NCI-H1417 treated with DMSO at 0.1 percent for 48 hours (cell line): ENCODE results near the gene PARVG.

Experiments
- DNase-seq: peaks from one replicate; lab custom pipeline; 2025; lab: John Stamatoyannopoulos, UW

The PARVG gene, protein sequence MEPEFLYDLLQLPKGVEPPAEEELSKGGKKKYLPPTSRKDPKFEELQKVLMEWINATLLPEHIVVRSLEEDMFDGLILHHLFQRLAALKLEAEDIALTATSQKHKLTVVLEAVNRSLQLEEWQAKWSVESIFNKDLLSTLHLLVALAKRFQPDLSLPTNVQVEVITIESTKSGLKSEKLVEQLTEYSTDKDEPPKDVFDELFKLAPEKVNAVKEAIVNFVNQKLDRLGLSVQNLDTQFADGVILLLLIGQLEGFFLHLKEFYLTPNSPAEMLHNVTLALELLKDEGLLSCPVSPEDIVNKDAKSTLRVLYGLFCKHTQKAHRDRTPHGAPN

DNA sequence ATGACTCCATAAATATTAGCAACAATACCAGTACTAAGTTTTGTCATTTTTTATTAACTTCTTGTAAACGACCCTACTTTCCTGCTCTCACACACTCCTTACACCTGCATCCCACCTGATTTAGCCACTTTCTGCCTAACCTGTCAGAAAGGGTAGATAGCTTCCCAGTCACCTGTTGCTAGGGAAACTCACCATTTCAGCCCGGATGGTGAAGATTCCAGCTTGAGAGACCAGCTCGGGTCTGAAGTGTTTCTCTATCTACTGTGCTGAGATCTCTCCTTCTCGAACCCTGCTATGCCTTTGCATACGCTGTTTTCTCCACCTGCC lies at the start of gene PARVG:
Gene PARVG, plus strand, starts transcription at position 220 of the 327 bp plus-strand sequence. CDS start 2,405 bp downstream, outside the sequence.
- DNase-seq, result no peak

DNA sequence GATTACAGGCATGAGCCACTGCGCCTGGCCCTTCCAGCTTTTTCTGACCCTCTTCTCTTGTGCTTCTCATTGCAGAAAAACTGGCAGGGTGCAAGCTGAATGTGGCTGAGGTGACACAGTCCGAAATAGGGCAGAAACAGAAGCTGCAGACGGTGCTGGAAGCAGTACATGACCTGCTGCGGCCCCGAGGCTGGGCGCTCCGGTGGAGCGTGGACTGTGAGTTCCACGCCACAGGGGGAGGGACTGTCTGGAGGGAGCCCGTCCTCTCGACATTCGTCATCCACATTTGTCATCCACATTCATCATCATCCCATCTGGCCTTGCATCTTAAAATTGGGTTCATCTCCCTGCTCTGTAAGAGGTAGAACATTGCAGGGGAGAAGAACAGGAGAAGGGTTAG lies 49.3 kb upstream of the PARVG start:
- no peak for DNase-seq

DNA sequence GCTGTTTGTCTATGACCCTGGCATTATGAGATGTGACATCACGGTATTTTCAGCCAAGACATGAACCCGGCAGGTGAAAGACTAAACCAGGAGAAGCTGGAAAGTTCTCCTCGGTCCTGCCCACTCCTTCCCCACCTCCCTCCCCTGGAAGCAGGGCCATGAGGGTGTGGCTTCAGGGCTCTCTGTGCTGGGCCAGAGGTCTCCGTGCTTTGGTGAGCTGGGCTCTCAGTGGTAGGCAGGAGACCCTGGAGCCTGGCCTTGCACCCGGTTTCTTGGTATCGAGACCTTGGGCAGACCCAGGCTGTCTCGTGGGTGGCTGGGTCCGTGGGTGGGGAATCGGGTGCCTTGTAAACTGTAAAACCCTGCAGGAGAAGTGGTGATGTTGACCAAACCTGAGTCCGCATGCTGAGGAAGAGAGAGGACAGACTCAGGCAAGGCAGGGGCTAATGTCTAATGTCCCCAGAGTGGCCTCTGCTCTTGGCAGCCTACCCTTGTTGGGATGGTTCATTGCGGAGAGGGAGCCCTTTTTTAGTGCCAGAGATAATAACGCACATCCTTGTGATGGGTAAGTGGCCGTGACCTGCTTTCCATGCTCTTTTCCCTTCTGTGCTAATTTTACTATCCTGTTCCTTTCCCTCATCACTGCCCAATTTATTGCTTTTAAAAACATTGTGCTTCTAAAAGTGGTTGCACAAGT lies 48.6 kb upstream of the PARVG start:
- no peak for DNase-seq

DNA sequence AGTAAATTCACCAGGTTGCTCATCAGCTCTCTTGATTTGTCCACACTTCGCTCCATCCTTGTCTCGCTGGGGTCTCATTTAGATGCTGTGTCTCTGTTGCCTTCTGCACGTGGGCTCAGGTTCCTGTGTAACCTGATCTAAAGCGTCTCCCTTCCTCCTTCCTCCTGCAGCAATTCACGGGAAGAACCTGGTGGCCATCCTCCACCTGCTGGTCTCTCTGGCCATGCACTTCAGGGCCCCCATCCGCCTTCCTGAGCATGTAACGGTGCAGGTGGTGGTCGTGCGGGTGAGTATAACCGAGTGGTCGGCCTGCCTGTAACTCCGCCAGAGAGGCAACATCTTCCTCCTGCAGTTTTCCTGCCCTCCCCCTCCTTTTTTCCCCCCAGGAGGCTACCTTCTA lies 48.0 kb upstream of the PARVG start:
- no peak for DNase-seq

DNA sequence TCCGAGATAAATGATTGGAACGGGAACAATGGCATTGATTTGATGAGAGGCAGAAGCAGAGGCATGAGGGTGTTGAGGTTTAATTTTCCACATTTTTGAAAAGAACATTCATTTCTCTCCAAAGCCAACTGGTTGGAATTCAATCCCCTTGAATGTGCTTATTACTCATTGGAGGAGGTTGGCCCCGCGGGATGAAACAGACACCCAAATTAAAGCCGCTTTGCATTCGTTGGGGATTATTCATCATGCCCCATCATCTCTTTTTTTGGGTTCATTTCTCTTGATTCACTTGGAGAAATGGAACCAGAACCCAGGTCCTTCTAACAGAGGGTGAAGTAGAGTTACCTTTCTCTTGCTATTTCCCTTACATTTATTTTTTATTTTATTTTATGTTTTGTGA lies 47.6 kb upstream of the PARVG start:
- no peak for DNase-seq

DNA sequence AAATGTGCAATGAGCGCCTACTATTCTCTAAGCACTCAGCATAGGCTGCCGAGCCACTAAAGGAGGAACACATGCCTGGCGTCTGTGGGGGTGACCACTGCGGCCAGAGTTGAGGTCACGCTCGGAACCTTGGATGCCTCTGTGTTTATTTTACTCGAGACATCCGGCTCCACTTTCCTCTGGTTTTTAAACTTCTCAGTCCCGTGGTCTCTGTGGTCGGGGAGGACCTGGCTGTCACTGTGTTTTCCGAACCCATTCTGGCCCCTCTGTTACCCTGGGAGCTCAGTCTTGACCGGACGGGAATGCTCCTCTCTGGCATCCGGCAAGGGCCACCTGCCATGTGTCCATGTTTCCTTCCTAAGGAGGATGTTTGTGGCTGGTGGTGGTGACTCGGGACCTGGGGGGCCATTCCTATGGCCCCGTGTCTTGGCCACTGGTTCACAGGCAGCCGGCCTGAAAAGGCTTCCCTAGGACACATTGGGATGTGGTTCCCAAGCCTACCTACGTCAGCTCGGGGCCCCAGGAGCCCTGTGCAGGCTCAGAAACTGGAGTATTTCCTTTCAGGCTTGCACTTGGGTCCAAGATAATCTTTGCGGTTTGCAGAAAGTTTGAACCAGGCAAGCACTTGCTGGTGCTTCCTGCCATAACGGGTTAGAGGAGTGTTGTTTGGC lies 46.7 kb upstream of the PARVG start:
- DNase-seq, result no peak

DNA sequence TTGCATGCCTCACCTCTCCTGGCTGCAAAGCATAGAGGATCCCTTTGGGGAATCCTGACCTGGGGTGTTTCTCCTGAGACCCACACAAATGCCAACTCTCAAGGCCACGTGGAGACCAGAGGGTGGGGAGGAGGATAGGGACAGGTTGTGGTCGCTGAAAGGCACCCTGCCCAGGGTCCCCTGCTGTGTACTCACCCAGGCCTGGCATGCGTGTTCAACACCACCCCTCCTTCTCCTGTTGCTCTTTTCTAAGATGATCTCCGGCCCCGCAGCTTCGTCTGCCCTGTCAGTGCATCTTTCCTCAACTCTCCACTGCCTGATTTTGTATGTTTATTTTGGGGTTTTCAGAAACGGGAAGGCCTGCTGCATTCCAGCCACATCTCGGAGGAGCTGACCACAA lies 44.6 kb upstream of the PARVG start:
- no peak for DNase-seq

DNA sequence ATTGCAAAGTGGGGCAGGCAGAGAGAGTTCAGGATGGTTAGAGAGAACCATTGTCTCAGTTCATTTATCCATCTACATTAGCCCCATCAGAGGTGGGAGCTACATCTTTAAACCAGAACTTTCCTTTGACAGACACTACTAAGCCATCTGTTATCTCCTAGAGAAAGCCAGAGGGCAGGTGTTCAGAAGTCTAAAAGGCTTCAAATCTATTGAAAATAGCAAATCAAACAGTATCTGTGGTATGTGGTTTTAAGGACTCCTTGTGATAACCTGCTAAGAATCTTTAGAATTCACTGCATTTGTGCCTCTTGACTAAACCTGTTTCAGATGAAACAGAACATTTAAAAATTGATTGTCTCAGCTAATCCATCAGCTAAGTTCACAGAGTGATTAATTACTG lies 43.9 kb upstream of the PARVG start:
- no peak for DNase-seq

DNA sequence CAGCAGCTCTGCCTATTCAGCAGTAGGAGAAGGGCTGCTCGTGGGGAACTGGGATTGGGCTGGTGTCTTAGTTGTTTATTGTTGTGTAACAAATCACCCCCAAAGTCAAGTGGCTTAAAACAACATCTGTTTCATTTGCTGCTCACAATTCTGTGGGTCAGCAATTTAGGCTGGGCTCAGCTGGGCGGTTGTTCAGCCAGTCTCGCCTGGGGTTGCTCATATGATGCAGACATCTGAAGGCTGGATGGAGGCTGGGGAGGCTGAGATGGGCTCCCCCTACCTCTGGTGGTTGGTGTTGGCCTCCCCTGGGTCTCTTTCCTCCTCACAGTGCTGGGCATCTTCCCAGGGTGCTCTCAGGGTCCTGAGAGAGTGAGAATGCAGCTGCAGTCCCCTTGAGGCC lies 43.3 kb upstream of the PARVG start:
- no peak for DNase-seq

DNA sequence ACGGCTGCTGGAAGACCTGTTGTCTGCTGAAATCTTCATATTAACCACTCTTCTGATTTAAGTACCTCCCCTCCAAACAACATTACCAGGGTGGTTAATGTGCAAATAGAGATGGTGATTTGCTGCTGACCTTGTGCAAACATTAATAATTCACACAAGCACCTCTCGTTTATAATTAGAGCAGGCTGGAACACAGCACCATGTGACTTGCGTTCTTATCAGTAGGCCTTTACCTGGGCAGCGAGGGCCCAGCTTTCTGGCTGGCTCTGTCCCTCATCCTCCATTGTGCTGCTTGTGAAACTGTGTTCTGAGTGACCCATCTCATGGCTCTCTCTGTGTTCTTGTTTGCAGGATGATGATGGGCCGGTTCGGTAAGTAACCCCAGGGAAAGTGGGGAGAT lies 41.0 kb upstream of the PARVG start:
- peak; percentile 19 for DNase-seq

DNA sequence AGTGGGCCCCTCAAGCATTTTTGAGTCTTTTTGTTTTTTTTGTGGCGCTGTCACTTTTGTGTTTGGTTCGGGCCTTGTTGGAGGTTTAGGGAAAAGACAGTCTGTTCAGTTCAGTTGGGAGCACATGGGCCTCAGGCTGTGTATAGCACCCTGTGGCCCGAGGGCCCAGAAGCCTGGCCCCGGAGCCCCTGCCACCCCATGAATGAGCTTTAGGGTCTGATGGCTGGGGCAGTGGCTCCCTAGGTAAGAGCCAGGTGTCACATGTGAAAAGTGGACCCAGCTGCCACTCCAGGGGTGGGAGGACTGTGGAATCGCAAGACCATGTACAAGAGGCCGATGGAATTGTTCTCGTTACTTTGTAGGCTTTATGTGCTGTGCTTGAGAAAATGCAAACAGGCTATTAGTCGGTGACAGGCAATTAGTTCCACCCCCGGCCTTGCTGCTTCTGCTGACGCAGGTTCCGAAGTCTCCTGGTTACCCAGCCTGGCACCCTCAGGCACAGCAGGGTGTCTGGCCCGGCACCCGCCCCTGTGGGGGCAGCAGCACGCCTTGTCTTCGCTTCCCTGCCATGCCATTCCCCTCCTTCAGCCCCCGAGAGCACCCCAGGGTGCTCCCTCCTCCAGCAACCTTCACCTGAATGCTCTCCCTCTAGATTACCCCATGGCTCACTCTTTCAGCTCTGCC lies 38.2 kb upstream of the PARVG start:
- peak; percentile 17 for DNase-seq

DNA sequence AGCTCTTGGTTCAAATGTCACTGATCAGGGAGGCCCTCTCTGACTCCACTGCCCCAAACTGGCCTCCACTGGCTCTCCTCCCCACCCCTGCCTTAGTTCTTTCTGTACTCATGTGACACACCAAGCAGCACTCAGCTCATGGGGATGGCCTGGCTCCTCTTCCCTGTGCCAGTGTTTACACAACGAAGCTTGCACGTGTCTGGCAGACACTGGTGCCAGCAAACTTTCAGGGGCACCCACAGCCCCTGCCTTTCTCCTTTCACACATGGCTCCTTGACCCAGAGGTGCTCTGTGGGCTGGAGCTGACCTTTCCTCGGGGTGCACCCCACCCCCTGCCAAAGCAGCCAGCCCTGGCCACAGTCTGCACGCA lies 37.6 kb upstream of the PARVG start:
- DNase-seq, result no peak

DNA sequence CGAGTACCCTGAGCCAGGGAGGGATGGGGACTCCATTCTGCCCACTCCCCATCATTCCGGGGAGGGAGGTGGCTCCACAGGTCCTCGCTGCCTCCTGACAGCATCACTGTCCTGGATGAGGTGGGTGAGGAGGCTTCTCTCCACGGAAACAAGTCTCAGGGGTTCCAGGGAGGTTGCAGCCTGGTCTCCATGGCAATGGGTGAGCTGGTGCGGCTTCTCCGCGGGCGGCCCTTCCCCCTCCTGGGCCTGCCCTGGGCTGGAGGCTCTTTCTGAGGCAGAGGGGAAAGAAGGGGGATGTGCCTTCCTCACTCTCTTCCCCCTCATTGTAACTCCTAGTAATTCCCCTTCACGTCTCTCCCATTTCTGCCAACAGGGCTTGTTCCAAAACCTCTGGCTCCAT lies 37.1 kb upstream of the PARVG start:
- no peak for DNase-seq

DNA sequence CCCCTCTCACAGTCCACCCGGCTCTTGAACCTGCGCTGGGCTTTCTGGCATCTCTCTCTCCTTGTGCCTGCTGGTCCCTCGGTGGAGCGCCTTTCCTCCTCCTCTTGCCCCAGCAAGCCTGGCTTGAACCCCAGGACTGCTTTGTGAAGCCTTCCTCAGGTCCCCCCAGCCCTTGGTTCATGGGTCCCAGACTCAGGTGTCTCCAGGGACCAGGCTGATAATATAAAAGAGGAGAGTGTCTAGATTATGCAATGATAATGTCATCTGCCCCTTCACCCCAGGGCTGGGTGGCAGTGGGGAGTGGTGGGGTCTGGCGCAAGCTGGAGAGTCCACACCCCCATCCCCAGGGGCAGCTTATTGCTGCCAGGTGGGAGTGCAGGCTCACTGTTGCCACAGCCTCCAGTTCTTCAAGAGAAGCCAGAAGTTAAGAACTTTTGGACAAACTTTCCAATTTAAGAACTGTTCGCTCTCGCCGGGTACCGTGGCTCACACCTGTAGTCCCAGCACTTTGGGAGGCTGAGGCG lies 36.6 kb upstream of the PARVG start:
- DNase-seq, result no peak

DNA sequence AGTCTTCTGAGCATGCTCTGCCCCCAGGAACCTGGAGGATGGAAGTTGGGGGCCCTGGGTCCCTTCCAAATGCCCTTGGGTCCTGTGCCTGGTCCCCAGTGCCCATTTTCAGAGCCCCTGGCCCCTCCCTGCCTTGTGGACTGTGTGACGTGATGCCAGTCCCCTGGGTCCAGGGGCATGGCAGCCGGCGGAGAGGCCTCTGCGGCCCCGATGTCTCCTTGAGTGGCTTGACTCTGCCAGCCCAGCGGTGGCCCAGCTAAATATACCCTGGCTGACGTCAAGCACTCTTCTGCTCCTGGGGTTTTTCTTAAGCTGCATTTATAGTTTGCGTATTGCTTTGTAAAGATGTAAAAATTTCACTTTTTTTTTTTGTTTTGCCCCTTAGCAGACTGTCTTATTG lies 35.2 kb upstream of the PARVG start:
- no peak for DNase-seq

DNA sequence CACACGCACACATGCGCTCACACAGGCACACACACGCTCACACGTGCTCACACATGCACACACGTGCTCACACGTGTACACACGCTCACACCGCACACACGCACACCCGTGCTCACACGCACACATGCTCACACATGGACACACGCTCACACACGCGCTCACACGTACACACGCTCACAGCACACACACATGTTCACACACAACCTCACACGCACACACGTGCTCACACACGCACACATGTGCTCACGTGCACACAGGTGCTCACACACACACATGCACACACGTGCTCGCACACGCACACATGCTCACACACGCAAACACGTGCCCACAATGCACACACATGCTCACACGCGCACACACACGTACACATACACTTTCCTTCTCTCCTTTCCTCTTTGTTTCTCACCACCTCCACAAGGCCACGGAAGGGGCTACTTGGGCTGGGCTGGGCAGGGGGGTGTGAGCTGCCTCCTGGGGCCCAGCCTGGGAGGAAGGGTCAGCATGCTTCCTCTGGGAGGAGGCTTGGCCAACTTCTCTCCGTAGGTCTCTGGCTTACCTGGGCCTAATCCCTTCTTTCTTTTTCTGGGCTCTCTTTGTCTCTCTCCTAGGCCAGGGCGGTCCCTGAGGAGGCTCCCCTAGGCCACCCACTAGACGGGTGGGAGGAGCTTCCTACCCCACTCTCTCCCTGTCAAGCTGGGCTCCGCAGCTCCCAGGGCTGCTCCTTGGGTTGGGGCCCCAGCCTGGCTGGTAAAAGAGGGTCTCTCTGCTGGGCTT lies 34.5 kb upstream of the PARVG start:
- no peak for DNase-seq

DNA sequence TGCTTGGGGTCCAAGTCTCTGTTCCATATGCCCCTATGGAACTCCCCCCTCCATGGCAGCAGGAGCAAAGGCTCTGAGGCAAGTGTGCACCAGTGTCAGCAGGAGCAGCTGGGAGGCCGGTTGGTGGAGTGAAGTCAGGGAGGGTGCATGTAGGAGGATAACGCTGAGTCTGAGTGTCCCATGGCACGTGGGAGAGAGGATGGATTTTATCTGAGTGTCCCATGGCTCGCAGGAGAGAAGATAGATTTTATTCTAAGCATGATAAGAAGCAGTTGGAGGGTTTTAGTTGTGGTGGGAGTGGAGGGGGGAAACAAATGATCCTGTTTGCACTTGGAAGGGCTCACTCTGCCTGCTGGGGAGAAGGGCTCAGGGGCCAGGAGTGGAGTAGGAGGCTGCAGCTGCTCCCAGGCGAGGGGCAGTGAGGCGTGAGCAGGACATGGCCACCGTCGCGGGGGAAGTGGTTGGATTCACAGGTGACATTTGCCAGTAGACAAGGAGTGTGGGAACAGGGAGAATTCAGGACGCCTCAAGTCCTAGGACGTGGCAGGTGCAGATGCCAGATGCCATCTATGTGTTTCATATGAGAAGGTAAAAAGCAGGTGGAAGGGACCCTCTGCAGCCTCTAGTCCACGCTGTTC lies 33.6 kb upstream of the PARVG start:
- no peak for DNase-seq

DNA sequence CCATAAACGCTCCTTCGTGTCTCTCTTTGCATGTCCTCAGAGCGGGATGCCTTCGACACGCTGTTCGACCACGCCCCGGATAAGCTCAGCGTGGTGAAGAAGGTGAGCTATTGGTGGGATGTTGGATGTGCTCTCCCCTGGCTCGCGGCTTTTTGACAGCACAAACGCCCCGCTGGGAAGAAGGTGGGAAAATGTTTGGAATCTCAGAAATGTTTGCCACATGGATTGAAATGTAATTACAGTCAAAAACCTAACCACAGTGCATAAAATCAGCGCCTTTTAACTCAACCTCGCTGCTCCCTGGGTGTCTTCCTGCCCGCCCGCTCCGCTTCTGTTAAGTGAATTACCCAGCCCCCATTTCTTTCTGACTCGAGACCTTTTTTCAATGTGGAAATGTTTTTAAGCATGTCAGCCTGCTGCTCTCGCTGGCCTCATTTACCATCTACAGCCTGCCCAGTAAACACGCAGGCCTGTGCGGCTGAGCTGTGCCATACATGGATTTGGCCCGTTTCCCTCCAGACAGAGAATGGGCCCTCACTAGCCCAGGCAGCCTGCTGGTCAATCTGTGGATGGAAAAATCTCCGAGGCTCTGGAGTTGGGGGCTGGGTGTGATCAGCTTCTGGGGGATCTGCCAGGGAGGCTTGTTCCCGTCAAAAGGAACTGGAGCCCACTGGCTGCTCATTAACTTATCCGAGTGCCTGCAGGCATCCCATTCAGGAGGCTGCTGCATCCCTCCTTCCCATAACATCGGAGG lies 32.7 kb upstream of the PARVG start:
- no peak for DNase-seq

DNA sequence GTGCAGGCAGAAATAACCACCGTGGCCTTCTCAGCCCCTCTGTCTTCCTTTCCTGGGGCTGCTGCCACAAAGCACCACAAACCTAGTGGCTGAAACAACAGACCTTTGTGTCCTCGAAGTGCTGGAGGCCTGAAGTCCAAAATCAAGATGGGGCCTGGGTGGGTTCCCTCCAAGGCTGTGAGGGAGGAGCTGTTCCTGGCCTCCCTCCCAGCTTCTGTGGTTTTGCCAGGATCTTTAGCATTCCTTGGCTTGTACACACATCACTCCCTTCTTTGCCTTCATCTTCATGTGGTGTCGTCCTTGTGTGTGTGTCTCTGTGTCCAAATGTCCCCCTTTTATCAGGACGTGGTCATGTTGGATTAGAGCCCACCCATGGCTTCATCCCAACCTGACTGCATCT lies 29.0 kb upstream of the PARVG start:
- no peak for DNase-seq

DNA sequence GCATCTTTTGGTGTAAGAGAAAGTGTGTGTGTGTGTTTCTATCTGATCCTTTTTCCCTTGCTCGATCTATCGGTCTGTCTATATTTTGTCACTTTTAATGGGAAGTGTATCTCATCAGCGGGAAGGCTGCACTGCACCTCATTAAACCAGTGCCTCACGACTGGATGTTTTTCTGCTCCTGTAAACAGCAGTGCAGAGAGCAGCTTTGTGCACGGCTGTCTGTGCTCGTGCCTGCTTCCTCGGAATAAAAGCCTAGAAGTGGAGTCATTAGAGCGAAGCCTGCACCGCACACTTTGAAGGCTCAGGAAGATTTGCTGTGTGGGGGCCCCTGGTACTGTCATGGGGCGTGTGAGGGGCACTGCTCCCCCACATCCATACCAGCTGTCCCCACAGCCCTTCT lies 27.0 kb upstream of the PARVG start:
- no peak for DNase-seq
